HG03097 (cell line): ENCODE data around the gene MDC1.

Source experiments
- ATAC-seq: cut with Tn5 transposase; IDR thresholded peaks from one replicate; pipeline ENCODE4 v1.9.1; 2021; ENCODE audit not compliant: unreplicated experiment, low FRiP score

Gene MDC1

DNA sequence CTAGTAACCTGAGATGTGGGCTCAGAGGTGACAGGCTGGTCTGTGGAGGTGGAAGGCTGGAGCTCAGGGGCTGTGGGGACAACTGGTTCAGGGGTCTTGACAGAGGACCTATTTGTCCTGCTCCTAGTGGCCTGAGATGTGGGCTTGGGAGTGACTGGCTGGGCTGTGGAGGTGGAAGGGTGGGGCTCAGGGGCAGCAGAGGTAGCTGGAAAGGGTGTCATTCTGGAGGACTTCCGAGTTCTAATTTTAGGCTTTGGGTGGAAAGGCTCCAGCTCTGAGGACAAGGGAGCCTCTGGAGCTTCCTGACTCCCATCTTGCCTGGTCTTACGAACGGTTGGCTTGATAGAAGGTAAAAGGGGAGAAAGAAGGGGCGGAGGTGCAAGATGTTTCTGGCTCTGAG, 11.5 kb downstream of the MDC1 start:
- ATAC-seq: no peak

GRCh38 chr6:30703821-30704220, 13.3 kb downstream of the MDC1 start:
- ATAC-seq: no peak

GRCh38 chr6:30703011-30703410, 14.1 kb downstream of the MDC1 start:
- no peak for ATAC-seq

GRCh38 chr6:30700340-30700739, 16.7 kb downstream of the MDC1 start:
- ATAC-seq: no peak

DNA sequence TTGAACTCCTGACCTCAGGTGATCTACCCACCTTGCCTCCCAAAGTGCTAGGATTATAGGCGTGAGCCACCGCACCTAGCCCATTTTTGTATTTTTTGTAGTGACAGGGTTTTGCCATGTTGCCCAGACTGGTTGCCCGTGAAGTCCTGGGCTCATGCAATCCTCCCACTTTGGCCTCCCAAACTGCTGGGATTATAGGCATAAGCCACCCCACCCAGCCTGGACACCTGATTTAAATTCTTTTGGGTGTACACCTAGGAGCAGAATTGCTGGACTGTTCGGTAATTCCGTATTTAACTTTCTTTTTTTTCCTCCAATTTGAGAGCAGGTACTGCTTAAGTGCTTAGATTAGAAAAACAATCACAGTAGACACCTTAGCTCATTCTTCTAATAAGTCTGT, 20.6 kb downstream of the MDC1 start:
- ATAC-seq: no peak

GRCh38 chr6:30691208-30691847, 25.8 kb downstream of the MDC1 start:
- no peak for ATAC-seq

DNA sequence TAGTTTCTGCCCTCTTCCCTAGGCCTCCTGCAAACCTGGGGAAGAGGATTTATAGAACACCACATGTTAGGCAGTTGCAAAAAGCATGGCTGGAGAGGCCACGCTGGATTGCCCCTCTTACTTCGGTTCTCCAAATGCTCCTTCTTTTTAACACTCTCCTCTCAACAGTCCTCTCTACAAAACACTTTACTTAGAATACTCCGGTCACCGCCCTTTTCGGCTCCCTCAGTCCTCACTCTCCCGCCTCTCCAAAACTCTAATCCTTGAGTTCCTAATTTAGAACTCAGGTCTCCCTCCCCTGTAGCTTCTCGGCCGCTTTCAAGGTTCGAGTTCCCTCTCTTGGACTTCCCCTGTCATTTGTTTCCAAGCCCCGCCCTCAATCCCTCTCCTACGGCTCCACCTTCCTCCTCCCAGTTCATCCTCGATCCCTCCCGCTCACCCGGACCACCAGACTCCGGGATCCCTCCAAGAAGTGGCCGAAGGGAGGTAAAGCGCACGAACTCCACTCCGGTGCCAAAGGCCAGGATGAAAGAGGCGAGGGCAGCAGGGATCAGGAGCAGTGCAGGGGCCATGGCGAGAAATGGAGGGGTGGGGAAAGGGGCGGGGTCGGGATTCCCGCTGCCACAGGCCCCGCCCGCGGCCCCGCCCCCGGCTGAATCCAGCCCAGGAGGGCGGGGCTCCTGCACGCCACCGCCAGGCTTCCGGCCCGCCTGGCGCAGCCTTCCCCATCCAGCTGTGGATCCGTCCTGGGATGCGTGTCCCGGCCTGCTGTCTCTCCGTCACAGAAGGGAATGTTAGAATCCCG, 26.5 kb downstream of the MDC1 start, which contains the start of gene NRM:
Gene NRM (minus strand): TSS at position 582 of the 805 bp plus-strand sequence. CDS start 10 bp downstream, at position 572.
- no peak for ATAC-seq

DNA sequence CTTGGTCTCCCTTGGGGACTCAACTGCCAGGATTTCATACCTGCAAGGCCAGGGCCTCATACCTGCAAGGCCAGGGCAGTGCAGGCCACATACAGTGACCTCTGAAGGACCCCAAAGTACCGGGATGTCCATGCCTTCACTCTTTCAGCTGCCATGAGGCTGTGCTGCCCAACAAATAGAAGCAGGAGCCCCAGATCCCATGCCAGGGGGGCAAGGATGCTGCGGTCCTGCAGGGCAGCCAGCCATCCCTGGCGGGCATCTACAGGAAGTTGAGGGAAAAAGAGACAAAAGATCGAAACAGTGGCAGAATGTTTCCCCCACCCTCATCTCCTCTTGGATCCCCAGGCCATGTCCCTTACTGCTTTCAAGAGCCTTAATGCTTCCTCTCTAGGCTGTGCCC, 27.1 kb downstream of the MDC1 start:
- ATAC-seq: no peak

GRCh38 chr6:30689022-30689865, 27.8 kb downstream of the MDC1 start:
- ATAC-seq: no peak

GRCh38 chr6:30688569-30688968, 28.5 kb downstream of the MDC1 start:
- ATAC-seq: no peak

- no peak for ATAC-seq
Measured at GRCh38 chr6:30687659-30688431, 29.2 kb downstream of the MDC1 start.

- ATAC-seq: peak; percentile 49
Measured at GRCh38 chr6:30686908-30687658, 30.0 kb downstream of the MDC1 start.

- peak; percentile 15 for ATAC-seq
Measured at GRCh38 chr6:30686009-30686907, 30.8 kb downstream of the MDC1 start, which contains the start of gene PPP1R18. Gene PPP1R18 (minus strand): TSS chr6:30686645. CDS start chr6:30686018, 627 bp downstream.

DNA sequence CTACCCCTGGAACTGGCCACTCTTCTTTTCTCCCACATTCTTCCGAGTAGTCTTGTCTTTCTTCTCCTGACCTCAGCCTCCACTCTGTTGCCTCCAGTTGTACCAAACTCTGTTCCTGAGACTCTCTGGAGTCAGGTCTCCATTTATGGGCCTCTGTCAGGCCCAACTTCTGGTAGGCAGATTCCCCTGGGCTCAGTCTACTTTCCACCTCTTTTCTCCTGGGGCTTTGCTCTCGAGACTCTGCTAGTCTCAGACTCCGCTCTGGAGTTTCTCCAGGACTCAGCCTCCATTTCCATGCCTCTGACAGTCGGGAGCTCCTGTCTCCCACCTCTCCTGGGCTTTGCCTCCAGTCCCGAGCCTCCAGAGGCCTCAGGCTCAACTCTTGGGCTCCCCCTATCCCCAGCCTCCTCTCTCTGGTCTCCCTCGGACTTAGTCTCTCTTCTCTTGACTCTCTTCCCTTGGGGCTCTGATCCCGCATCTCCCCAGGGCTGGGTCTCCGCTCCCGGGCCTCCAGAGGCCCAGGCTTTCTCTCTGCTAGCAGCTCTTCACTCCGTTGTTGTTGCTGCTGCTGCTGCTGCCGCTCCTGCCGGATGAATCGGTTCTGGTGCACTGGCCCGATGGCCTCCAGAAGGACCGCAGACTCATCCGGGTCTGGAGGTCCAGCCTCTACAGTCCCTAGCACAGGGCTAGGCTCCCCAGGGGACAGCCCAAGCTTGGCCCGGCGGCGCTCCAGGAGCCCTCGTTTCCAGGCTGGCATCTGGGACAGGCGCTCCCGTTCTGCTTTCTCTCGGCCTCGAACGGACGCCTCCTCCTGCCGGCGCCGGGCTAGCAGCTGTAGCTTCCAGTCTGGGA, 31.7 kb downstream of the MDC1 start:
- no peak for ATAC-seq

DNA sequence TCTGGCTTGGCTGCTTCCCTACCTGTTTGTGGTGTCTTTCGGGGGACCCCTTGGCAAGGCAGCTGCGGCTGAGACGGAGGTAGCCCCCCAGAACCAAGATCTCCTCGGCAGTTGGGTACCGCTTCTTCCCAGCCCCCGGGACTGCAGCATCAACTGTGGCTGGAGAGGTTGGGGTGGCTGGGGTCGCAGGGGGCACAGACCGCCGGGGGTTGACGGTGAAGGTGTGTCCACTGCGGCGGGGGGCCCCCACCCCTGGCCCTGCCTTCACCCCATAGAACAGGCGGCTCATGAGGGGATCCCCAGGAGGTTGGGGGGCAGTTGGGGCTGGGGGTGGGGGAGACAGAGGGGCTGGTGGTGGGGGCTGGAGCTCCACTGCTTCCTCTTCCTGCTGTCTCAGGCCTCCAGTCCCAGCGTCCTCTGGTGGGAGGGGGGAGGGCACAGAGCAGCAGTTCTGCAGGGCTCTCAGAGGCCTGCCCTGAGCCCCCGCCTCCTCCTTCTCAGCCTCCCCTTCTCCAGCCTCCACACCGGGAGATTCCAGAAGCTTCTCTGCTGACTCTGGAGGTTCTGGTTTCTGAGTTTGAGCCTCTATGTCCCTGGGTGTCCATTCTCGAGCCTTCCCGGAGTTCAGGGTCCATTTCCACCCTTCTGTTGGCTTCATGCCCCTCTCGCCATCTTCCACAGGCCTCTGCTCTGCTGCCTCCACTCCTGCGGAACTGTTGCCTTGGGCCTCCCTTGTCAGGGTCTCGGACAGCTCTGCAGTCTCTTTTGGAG, 32.5 kb downstream of the MDC1 start:
- ATAC-seq: no peak

- no peak for ATAC-seq
Measured at GRCh38 chr6:30683980-30684338, 33.1 kb downstream of the MDC1 start.
